GM04504 (cell line): Measurements from ENCODE around the gene SLC15A2.

Experiments
- DNase-seq: peaks from one replicate; pipeline ENCODE4 v3.0.0-alpha.2; 2012; ENCODE audit warnings: low read depth

SLC15A2 gene

DNA sequence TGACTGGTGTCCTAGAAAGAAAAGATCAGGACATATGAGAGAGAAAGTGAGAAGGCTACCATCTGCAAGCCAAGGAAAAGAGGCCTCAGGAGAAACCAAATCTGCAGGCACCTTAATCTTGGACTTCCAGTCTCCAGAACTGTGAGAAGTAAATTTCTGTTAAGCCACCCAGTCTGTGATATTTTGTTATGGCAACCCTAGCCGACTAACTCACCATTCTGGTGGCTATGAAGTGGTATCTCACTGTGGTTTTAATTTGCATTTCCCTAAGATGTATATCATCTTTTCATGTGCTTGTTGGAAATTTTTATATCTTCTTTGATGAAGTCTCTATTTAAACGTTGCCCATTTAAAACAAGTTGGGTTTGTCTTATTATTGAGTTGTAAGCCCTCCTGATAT is 87.3 kb downstream of the SLC15A2 start:
- no peak for DNase-seq

DNA sequence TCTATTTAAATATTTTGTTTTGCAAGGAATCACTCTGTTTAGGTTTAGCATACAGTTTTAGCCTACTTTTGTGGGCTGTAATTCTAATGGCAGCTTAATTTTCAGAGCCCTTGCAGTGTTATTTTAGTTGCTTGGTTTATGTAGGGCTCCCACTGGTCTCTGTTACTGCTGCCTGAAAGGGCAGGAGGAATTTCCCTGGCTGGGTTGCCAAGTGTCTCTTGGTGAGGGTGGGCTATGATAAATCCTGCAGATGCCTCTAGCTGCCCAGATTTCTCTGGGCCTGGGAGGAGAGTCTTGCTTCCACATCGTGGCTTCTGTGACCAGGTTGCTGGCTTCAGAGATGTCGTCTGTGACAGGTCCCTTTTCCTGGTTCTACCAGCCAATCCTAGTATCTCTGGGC is 91.6 kb downstream of the SLC15A2 start:
- no peak for DNase-seq

DNA sequence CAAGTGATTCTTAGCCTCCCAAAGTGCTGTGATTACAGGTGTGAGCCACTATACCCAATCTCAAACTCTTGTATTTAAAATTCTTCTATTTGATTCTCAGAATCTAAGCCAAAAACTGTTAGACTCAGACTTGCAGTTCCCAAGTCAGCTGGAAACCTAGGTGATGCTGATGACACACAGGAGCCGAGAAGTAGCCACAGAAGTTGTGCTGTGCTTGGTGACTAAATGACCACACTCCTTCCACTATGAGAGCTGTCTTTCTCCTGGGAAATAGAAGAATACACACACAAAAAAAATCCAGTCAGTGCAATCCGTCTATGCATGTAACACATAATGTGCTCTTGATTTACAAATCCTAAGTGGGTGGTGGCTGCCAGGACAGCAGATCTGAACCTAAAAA is 93.9 kb downstream of the SLC15A2 start:
- DNase-seq: no peak

DNA sequence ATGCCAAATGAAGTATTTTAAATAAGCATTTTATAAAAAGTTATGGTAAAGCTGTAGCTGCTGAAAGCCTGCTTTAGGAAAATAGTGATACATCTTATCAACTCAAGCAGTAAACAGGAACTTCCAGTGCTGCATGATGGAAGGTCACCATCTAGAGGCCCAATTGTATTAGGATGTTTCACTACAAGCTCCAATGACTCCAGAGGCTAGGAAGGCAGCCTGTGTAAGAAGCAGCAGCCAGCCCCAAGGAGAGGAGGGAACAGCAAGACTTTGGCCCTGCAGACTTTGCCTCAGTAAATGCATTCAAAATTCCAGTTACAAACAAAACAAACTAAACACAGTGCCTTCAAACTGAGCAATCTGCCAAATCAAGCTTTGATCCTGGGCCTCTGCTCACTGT is 95.7 kb downstream of the SLC15A2 start:
- DNase-seq: no peak

DNA sequence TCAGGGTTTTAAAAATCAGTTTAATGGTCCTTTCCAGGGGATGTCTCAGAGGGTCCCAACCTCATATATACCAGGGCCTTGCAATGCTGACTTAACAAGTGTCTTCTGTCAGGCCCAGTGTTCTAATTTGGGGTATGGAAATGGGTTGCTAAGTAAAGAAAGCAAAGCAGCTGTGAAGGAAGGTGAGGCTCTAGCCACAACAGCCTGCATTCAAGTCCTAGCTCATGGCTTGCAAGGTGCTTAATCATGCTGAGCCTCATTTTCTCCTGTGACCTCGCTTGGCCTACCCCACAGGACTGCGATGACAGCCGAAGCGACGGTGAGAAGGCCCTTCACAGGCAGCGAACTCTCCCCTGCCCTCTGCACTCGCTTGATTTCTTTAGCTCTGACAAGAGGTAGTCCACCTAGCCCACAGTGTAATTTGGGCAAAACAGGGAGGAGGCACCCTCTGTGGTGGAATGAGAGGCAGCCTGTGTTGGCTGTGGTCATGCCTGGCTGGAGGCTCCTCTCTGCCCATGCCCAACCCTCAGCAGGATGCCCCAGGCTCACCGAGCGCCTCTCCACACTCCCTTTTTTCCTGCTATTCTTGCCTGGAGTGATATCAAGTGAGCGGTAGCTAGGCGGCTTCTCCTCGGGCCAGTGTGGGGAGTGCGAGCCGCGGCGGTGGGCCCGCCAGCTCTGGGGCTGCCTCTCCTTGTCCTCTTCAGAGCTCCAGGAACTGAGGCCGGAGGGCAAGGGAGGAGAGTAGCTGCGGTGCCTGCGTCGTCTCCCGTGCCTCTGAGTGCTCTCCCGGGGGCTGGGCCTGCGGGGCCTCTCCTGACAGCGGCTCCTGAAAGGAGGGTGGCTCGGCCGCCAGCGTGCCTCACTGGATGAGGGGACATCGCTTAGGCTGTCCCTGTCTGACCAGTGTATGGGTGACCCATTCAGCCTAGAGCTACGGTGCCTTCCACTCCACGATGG is 98.7 kb downstream of the SLC15A2 start:
- no peak for DNase-seq
